KMS-11 (cell line): Measurements from ENCODE around the gene TNFSF4.

Experiments
- H2AFZ ChIP-seq: fragments of 200-600 bp; sonication (generic); 2 replicates; pipeline ENCODE4 v1.6.1; 2016; ENCODE audit warnings: antibody characterized with exemption, mixed run types, low read depth
- H3K27ac ChIP-seq: fragments of 200-600 bp; sonication (generic); 2 replicates; pipeline ENCODE4 v1.6.1; 2016; ENCODE audit warnings: mild to moderate bottlenecking, mixed run types
- H3K27me3 ChIP-seq: fragments of 200-600 bp; sonication (generic); 2 replicates; pipeline ENCODE4 v1.6.1; 2017; ENCODE audit warnings: mild to moderate bottlenecking, low read depth, mixed run types, moderate library complexity; ENCODE audit not compliant: insufficient read depth
- H3K36me3 ChIP-seq: fragments of 200-600 bp; sonication (generic); 2 replicates; pipeline ENCODE4 v1.6.1; 2017; ENCODE audit warnings: mild to moderate bottlenecking, mixed run types; ENCODE audit not compliant: insufficient read depth
- H3K4me1 ChIP-seq: fragments of 200-600 bp; sonication (generic); 2 replicates; pipeline ENCODE4 v1.6.1; 2016; ENCODE audit warnings: mild to moderate bottlenecking, low read depth, mixed run types; ENCODE audit not compliant: poor library complexity, severe bottlenecking
- H3K4me2 ChIP-seq: fragments of 200-600 bp; sonication (generic); 2 replicates; pipeline ENCODE4 v1.7.0; 2016; ENCODE audit warnings: mild to moderate bottlenecking, mixed run types
- H3K4me3 ChIP-seq: fragments of 200-600 bp; sonication (generic); IDR thresholded peaks from 2 replicates; pipeline ENCODE4 v1.6.1; 2017; ENCODE audit warnings: low read depth, low read length, mixed read lengths; ENCODE audit not compliant: insufficient read depth
- H3K79me2 ChIP-seq: fragments of 200-600 bp; sonication (generic); 2 replicates; pipeline ENCODE4 v1.6.1; 2016; ENCODE audit warnings: low read depth, mixed run types; ENCODE audit not compliant: insufficient read depth
- H3K9ac ChIP-seq: fragments of 200-600 bp; sonication (generic); 2 replicates; pipeline ENCODE4 v1.6.1; 2016; ENCODE audit warnings: mild to moderate bottlenecking, mixed run types
- H4K20me1 ChIP-seq: fragments of 200-600 bp; sonication (generic); 2 replicates; pipeline ENCODE4 v1.6.1; 2016; ENCODE audit warnings: mild to moderate bottlenecking, mixed run types; ENCODE audit not compliant: insufficient read depth
- TF ChIP-seq, protein P1 (sequence below): fragments of 200-600 bp; sonication (generic); conservative IDR thresholded peaks from 2 replicates; pipeline ENCODE4 v1.6.1; 2017; ENCODE audit warnings: low read depth, mild to moderate bottlenecking, antibody characterized with exemption, low read length, moderate library complexity, mixed read lengths

TNFSF4 gene

DNA sequence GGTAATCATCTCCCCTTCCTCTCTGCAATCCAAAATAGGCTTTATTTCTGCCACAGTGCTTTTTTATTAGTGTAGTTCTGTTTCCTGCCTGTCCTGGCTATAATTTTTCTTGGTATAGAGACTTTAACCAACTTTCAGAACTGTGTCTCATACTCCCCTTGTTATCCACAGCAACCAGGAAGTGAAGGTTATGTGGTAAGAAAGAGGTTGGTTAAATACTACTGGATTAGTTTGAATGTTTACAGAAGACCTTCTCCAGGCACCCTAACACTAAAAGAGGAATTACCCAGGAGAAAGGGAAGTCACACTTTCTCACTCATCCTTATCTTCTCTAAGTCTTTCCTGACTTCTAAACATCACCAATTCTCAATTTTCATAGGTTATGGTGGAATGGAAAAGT is 17.8 kb upstream of the TNFSF4 start:
- H3K4me2 ChIP-seq, result no peak overlapping the region
- H4K20me1 ChIP-seq, result no peaks in the 10 kb centered on the region
- H3K27ac ChIP-seq, result no peak overlapping the region
- H3K79me2 ChIP-seq, result no peaks in the 10 kb centered on the region
- H3K4me3 ChIP-seq, result no peak overlapping the region
- no peaks in the 10 kb centered on the region for H3K27me3 ChIP-seq
- H3K9ac ChIP-seq, result no peak overlapping the region
- H2AFZ ChIP-seq, result no peak overlapping the region
- H3K4me1 ChIP-seq, result no peaks in the 10 kb centered on the region
- TF ChIP-seq, protein P1, sequence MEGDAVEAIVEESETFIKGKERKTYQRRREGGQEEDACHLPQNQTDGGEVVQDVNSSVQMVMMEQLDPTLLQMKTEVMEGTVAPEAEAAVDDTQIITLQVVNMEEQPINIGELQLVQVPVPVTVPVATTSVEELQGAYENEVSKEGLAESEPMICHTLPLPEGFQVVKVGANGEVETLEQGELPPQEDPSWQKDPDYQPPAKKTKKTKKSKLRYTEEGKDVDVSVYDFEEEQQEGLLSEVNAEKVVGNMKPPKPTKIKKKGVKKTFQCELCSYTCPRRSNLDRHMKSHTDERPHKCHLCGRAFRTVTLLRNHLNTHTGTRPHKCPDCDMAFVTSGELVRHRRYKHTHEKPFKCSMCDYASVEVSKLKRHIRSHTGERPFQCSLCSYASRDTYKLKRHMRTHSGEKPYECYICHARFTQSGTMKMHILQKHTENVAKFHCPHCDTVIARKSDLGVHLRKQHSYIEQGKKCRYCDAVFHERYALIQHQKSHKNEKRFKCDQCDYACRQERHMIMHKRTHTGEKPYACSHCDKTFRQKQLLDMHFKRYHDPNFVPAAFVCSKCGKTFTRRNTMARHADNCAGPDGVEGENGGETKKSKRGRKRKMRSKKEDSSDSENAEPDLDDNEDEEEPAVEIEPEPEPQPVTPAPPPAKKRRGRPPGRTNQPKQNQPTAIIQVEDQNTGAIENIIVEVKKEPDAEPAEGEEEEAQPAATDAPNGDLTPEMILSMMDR, result no peak
- H3K36me3 ChIP-seq, result no peaks in the 10 kb centered on the region

DNA sequence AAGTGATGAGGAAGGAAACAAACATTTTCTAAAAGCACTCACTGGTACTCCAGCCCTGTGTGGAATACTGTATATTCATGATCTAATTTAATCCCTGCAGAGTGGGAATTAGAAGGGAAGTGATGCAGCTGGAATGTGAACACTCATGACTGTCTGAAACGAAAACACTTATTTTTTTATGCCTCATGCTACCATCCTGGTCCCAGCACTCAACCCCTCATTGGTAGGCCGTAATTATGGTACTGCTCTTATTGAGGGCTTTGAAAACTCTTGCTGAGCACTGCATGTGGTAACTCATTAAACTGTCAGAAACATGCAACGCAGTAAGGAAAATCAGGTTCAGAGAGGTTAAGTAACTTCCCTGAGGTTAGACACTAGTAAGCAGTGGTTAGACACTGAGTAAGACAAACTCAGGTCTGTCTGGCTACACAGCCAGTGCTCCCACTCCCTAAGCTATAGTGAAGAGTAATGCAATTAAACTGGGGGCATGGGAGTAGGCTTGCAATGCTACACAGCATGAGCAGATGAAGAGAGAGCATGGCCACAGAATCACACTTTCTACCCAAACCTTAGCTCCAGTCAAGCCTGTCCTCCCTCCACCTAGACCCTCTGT is 17.3 kb upstream of the TNFSF4 start:
- Histone ChIP-seq H3K9ac (no peak overlapping the region), H3K4me2 (no peak overlapping the region), H3K27ac (no peak overlapping the region), H3K27me3 (no peaks in the 10 kb centered on the region), H2AFZ (no peak overlapping the region), H3K79me2 (no peaks in the 10 kb centered on the region), H3K4me3 (no peak overlapping the region), H3K4me1 (no peaks in the 10 kb centered on the region), H3K36me3 (no peaks in the 10 kb centered on the region), H4K20me1 (no peaks in the 10 kb centered on the region)
- TF ChIP-seq, protein P1, result no peak

DNA sequence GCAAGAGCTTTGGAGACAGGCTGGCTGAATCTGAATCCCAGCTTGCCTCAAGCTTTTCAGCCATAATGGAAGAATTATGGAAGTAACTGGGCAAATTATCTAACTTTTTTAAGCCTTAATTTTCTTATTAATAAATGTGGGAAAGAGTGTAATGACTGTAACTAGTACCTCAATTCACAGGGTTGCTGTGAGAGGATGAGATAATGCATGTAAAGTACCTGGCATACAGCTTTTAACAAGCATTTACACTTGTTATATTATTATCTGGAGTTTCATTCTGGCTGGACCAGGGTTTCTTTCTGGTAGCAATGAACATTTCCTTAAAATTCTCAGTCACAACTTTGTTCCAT is 15.9 kb upstream of the TNFSF4 start:
- no peaks in the 10 kb centered on the region for H3K27me3 ChIP-seq
- no peak overlapping the region for H3K27ac ChIP-seq
- H4K20me1 ChIP-seq, result no peaks in the 10 kb centered on the region
- H3K4me1 ChIP-seq, result no peaks in the 10 kb centered on the region
- H3K4me2 ChIP-seq, result no peak overlapping the region
- no peaks in the 10 kb centered on the region for H3K79me2 ChIP-seq
- no peak overlapping the region for H2AFZ ChIP-seq
- H3K36me3 ChIP-seq, result no peaks in the 10 kb centered on the region
- TF ChIP-seq, protein P1, result no peak
- no peak overlapping the region for H3K4me3 ChIP-seq
- no peak overlapping the region for H3K9ac ChIP-seq

DNA sequence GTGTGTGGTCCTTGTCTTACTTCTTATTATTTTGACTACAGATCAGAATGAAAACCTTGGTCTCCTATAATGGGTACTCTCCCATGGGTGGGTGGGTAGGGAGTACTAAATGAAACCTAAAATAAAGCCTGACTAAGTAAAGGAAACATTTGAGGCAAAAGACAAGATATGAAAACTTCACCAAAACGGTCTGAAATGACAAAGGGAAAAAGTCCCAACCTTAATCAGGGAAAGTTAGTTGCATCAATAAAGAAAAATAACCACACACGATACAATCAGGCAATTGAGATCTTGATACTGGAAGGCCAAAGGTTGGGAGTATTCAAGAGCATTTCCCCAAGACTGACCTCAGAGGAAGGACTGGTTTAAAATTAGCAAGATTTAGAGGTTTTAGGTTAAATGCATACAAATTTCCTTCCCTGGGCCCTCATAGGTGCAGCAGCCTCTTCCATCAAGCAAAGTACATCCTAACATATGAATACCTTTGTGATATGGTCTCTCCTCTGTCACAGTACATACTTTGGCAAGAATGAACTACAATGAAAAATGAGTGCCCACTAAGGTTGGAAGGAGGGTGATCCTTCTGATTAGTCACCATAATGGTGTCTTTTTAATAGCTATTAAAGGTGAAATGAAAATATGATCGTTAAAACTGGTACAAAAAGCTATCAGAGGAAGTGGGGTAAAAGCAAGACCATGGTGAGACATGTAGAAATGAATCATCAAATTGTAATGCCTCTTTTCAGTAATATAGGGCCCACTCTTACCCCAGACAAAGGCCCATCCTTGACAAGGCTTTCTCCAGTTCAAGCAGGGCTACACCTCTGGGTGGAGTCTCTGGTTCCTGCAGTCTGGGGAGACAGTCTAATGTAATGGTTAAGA is 15.3 kb upstream of the TNFSF4 start:
- TF ChIP-seq, protein P1, result no peak
- no peaks in the 10 kb centered on the region for H3K27me3 ChIP-seq
- no peaks in the 10 kb centered on the region for H3K4me1 ChIP-seq
- H3K27ac ChIP-seq, result no peak overlapping the region
- no peaks in the 10 kb centered on the region for H3K79me2 ChIP-seq
- no peak overlapping the region for H3K4me2 ChIP-seq
- no peak overlapping the region for H3K9ac ChIP-seq
- H3K4me3 ChIP-seq, result no peak overlapping the region
- H2AFZ ChIP-seq, result no peak overlapping the region
- no peaks in the 10 kb centered on the region for H3K36me3 ChIP-seq
- H4K20me1 ChIP-seq, result no peaks in the 10 kb centered on the region
